Measurements from ENCODE around the gene ABCA1.

Gene ABCA1

DNA sequence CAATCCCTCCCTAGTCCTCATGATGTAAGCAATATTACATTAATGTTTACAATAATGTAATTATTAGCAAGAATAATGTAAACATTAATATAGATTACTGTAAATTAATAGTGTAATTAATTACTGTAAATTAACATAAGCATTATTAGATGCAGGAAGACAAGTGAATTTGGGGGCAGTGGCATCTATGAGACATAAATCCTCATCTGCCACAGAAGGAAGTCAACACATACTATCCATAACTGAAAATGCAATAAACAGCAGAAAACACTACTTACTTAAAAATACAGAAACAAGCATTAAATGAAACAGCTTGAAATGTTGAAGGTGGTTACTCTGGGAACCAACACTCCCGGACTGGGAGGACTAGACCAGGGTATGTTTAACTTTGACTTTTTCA lies 181.2 kb downstream of the ABCA1 start:
- H3K4me3 ChIP-seq (ENCODE audit: low read length) = peak overlapping the region; percentile 80
- peak overlapping the region; percentile 54 for H3K27ac ChIP-seq (ENCODE audit: low read length)

DNA sequence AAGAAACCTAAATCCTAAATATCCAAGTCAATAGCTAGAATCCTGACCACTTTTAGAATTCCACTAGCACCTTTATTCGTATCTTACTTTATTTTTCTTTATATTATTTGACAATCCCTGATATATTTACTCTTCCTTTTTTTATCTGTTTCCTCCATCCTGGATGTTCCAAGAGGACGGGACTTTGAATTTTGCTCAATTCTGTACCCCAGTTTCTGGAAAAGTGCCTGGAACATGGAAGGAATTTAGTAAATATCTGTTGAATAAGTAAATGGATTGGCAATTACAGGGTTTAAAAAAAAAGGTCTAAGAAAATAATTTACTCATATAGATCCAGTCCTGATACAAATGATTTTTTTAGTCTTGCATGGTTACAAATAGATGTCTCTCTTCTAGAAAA lies 181.7 kb downstream of the ABCA1 start:
- no peak overlapping the region for H2AFZ ChIP-seq (ENCODE audit: low read depth, low read length)
- 0 out of 2 replicates have a peak overlapping the region, but pooled peaks have one; percentile 80 for H3K4me3 ChIP-seq (ENCODE audit: low read length)
- peak overlapping the region; percentile 92; the same call in 1 of the 2 replicates for H3K4me2 ChIP-seq (ENCODE audit: low read length)
- H4K20me1 ChIP-seq (ENCODE audit: insufficient read depth, low read length) = no peaks in the 10 kb centered on the region
- peaks cover 6% of the 10 kb centered on the region; the same call in 1 of the 2 replicates for H3K79me2 ChIP-seq (ENCODE audit: low read length)
- no peak overlapping the region for H3K27ac ChIP-seq (ENCODE audit: low read length)
- TF ChIP-seq EZH2phosphoT487 (IDR thresholded peaks at IDR 0.05; ENCODE audit: low read depth) = no peak
- TF ChIP-seq, protein P1, sequence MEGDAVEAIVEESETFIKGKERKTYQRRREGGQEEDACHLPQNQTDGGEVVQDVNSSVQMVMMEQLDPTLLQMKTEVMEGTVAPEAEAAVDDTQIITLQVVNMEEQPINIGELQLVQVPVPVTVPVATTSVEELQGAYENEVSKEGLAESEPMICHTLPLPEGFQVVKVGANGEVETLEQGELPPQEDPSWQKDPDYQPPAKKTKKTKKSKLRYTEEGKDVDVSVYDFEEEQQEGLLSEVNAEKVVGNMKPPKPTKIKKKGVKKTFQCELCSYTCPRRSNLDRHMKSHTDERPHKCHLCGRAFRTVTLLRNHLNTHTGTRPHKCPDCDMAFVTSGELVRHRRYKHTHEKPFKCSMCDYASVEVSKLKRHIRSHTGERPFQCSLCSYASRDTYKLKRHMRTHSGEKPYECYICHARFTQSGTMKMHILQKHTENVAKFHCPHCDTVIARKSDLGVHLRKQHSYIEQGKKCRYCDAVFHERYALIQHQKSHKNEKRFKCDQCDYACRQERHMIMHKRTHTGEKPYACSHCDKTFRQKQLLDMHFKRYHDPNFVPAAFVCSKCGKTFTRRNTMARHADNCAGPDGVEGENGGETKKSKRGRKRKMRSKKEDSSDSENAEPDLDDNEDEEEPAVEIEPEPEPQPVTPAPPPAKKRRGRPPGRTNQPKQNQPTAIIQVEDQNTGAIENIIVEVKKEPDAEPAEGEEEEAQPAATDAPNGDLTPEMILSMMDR (IDR thresholded peaks at IDR 0.05; ENCODE audit: low read depth, low read length) = no peak
- peaks cover 9% of the 10 kb centered on the region for H3K4me1 ChIP-seq (ENCODE audit: low read length)
- no peaks in the 10 kb centered on the region for H3K9me3 ChIP-seq (ENCODE audit: insufficient read depth, low read length)
- peak overlapping the region; percentile 84; the same call in 1 of the 2 replicates for H3K9ac ChIP-seq (ENCODE audit: low read length)
- H3K36me3 ChIP-seq (replicated peaks; ENCODE audit: low read depth, low read length) = no peaks in the 10 kb centered on the region
- no peaks in the 10 kb centered on the region for H3K27me3 ChIP-seq (ENCODE audit: low read depth, low read length)

More for the DNA sequence above, 181.2 kb downstream of the ABCA1 start:
- Histone ChIP-seq H3K79me2 (ENCODE audit: low read length) (peaks cover 6% of the 10 kb centered on the region; the same call in 1 of the 2 replicates), H3K9me3 (ENCODE audit: insufficient read depth, low read length) (no peaks in the 10 kb centered on the region), H3K4me2 (ENCODE audit: low read length) (peak overlapping the region; percentile 92), H3K9ac (ENCODE audit: low read length) (peak overlapping the region; percentile 84), H3K27me3 (ENCODE audit: low read depth, low read length) (no peaks in the 10 kb centered on the region), H4K20me1 (ENCODE audit: insufficient read depth, low read length) (no peaks in the 10 kb centered on the region), H3K4me1 (ENCODE audit: low read length) (peaks cover 9% of the 10 kb centered on the region), H2AFZ (ENCODE audit: low read depth, low read length) (peak overlapping the region; percentile 85), H3K36me3 (replicated peaks; ENCODE audit: low read depth, low read length) (no peaks in the 10 kb centered on the region)
- TF ChIP-seq EZH2phosphoT487 (IDR thresholded peaks at IDR 0.05; ENCODE audit: low read depth) = no peak
- TF ChIP-seq, protein P1 (IDR thresholded peaks at IDR 0.05; ENCODE audit: low read depth, low read length) = no peak

DNA sequence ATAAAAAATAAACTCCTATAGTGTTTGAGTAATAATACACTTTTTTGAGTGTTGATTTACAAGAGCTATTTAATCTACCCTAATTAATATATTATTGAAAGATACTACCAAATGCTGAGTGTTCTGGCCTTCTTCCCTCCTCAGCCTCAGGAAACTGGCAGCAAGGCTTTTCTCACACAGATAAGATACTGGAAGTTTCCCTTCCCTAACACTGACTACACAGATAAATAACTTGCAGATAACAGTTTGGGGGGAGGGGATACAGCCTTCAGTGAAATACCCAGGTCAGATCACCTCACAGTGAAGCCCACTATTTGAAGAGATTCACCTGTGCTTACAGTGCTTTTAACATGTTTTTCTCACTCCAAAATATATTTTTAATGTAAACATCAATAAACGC lies 182.1 kb downstream of the ABCA1 start:
- Histone ChIP-seq H2AFZ (ENCODE audit: low read depth, low read length) (no peak overlapping the region), H3K4me2 (ENCODE audit: low read length) (no peak overlapping the region), H4K20me1 (ENCODE audit: insufficient read depth, low read length) (no peaks in the 10 kb centered on the region), H3K27me3 (ENCODE audit: low read depth, low read length) (no peaks in the 10 kb centered on the region), H3K27ac (ENCODE audit: low read length) (no peak overlapping the region), H3K9me3 (ENCODE audit: insufficient read depth, low read length) (no peaks in the 10 kb centered on the region), H3K4me1 (ENCODE audit: low read length) (peaks cover 9% of the 10 kb centered on the region), H3K9ac (ENCODE audit: low read length) (no peak overlapping the region), H3K79me2 (ENCODE audit: low read length) (peaks cover 6% of the 10 kb centered on the region; the same call in 1 of the 2 replicates), H3K36me3 (replicated peaks; ENCODE audit: low read depth, low read length) (no peaks in the 10 kb centered on the region), H3K4me3 (ENCODE audit: low read length) (no peak overlapping the region)
- no peak for TF ChIP-seq EZH2phosphoT487 (IDR thresholded peaks at IDR 0.05; ENCODE audit: low read depth)
- TF ChIP-seq, protein P1 (IDR thresholded peaks at IDR 0.05; ENCODE audit: low read depth, low read length) = no peak

DNA sequence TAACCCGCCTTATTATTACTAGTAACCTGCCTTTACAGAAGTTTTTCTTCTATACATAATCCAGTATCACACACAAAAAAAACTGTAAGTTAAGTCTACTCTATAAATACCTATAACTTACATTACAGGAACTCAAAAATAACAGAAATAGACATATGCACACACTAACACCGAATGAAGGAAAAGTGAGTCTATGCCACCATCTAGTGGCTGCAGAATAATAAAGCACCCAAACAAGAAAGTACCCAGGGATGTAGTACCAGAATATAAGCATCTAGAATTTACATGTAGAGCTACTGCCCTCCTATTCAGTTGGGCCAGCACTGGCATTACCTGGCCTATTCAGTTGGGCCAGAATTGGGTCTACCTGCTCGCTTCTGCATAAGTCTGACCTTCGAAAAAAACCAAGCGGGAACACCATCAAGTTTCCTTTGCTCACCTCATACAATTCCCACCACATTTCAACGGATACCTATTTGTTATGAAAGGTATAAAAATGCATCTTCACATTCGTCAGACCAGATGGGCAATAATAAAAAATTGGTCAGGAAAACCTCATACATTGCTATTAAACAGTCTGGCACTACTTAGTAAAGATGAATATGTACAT lies 184.5 kb downstream of the ABCA1 start:
- Histone ChIP-seq H3K36me3 (replicated peaks; ENCODE audit: low read depth, low read length) (no peaks in the 10 kb centered on the region), H3K9me3 (ENCODE audit: insufficient read depth, low read length) (no peaks in the 10 kb centered on the region), H4K20me1 (ENCODE audit: insufficient read depth, low read length) (no peaks in the 10 kb centered on the region), H3K27me3 (ENCODE audit: low read depth, low read length) (no peaks in the 10 kb centered on the region), H3K79me2 (ENCODE audit: low read length) (peaks cover 4% of the 10 kb centered on the region; the same call in 1 of the 2 replicates), H3K4me3 (ENCODE audit: low read length) (no peak overlapping the region), H3K4me1 (ENCODE audit: low read length) (peaks cover 4% of the 10 kb centered on the region), H3K4me2 (ENCODE audit: low read length) (no peak overlapping the region), H3K27ac (ENCODE audit: low read length) (no peak overlapping the region), H2AFZ (ENCODE audit: low read depth, low read length) (no peak overlapping the region), H3K9ac (ENCODE audit: low read length) (no peak overlapping the region)
- no peak for TF ChIP-seq EZH2phosphoT487 (IDR thresholded peaks at IDR 0.05; ENCODE audit: low read depth)
- TF ChIP-seq, protein P1 (IDR thresholded peaks at IDR 0.05; ENCODE audit: low read depth, low read length) = peak; percentile 82

Measured in OCI-LY3 (cell line).